Suprapubic skin (tissue), 3 donors: ENCODE data around the gene GPAM.

Source experiments
- POLR2A ChIP-seq, 2 donors: fragments of 450-650 bp; IDR thresholded peaks; one replicate each; pipeline ENCODE4 v1.6.1; 2017; ENCODE audit warnings: antibody characterized with exemption in 2 of 2, mild to moderate bottlenecking in 2 of 2, moderate library complexity in 2 of 2
- TF ChIP-seq, protein P1 (sequence below), 2 donors: fragments of 200-600 bp in 1 of 2; fragments of 450-650 bp in 1 of 2; sonication (generic) in 1 of 2; IDR thresholded peaks; one replicate each; pipeline ENCODE4 v1.5.1; 2016 to 2019; ENCODE audit warnings: antibody characterized with exemption in 2 of 2, mild to moderate bottlenecking in 1 of 2, moderate library complexity in 1 of 2

- TF ChIP-seq POLR2A (IDR thresholded peaks at IDR 0.05) = no peak
- TF ChIP-seq, protein P1, sequence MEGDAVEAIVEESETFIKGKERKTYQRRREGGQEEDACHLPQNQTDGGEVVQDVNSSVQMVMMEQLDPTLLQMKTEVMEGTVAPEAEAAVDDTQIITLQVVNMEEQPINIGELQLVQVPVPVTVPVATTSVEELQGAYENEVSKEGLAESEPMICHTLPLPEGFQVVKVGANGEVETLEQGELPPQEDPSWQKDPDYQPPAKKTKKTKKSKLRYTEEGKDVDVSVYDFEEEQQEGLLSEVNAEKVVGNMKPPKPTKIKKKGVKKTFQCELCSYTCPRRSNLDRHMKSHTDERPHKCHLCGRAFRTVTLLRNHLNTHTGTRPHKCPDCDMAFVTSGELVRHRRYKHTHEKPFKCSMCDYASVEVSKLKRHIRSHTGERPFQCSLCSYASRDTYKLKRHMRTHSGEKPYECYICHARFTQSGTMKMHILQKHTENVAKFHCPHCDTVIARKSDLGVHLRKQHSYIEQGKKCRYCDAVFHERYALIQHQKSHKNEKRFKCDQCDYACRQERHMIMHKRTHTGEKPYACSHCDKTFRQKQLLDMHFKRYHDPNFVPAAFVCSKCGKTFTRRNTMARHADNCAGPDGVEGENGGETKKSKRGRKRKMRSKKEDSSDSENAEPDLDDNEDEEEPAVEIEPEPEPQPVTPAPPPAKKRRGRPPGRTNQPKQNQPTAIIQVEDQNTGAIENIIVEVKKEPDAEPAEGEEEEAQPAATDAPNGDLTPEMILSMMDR (IDR thresholded peaks at IDR 0.05) = no peak
Measured at GRCh38 chr10:112132435-112132834, 51.1 kb downstream of the GPAM start.
